AG04450 (cell line): ENCODE results near the gene RFLNA. TPM values are rescaled to one million over a fixed set of nuclear protein-coding genes. Genes with fewer than 3 reads are reported as not detected.

ENCODE experiments used
- CTCF ChIA-PET: fragments of 300-600, 350-600 bp; formaldehyde crosslinking; extraction: SDS; loops from one replicate; lab custom pipeline; 2022; ENCODE audit warnings: antibody characterized with exemption, inconsistent platforms; lab: Charles Lee
- POLR2A ChIA-PET: fragments of 350-600 bp; formaldehyde crosslinking; extraction: SDS; loops from one replicate; lab custom pipeline; 2021; ENCODE audit warnings: antibody characterized with exemption, inconsistent platforms; lab: Yijun Ruan, JAX
- DNase-seq: peaks from one replicate; pipeline ENCODE4 v3.0.0-alpha.2; 2011; ENCODE audit warnings: low read depth, low spot score
- H3K27ac ChIP-seq: one replicate; pipeline ENCODE4 v1.5.1; 2012; ENCODE audit warnings: low read depth, low read length, control low read depth
- H3K27me3 ChIP-seq: one replicate; pipeline ENCODE4 v1.6.0; 2012; ENCODE audit warnings: low read length; ENCODE audit not compliant: control insufficient read depth, insufficient read depth
- H3K4me3 ChIP-seq: 2 replicates; pipeline ENCODE4 v1.5.1; 2011; ENCODE audit warnings: mild to moderate bottlenecking, low read depth, low read length, control low read depth
- H3K9me3 ChIP-seq: 2 replicates; pipeline ENCODE4 v1.5.1; 2012; ENCODE audit warnings: low read length; ENCODE audit not compliant: control insufficient read depth, insufficient read depth
- CTCF ChIP-seq: IDR thresholded peaks from 2 replicates; pipeline ENCODE4 v1.5.1; 2011; ENCODE audit warnings: low read depth, low read length, control low read depth, inconsistent platforms
- polyA plus RNA-seq: library from polyadenylated mRNA; depleted of rRNA; stranded (reverse); fragments of >200 nt; gene quantifications from 2 replicates; pipeline ENCODE4 v1.2.3, GENCODE V29; 2011

RFLNA gene
- polyA plus RNA-seq, 1 experiment, result not detected

- ChIA-PET CTCF (no interaction called here), POLR2A (no interaction called here)
- no peak for TF ChIP-seq CTCF
- H3K27me3 ChIP-seq, result peaks cover 72% of the 10 kb centered on the region
- no peak for DNase-seq
- peaks cover 11% of the 10 kb centered on the region for H3K9me3 ChIP-seq
- H3K27ac ChIP-seq, result no peak overlapping the region
- H3K4me3 ChIP-seq, result no peak overlapping the region
These were observed 12.6 kb upstream of the RFLNA start for GRCh38 chr12:124282287-124282686.

DNA sequence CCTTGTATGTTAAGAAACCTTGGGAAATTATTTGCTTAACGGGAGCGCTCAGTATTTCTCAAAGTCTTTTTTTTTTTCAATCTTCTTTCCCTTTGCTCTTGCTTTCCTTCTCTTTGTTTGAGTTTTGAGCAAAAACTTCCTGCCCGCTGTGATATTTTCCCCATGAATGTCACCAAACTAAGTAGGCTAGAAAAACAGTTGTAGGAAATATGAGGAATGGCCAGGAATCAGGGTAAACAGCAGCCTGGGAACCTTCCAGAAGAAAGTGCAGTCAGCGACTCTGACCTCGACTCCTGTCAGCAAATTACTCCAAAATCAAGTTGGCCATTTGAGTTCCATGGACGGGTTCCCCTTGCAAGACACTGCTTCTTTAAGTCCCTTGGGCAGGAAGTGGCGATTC is 11.6 kb upstream of the RFLNA start:
- CTCF ChIA-PET, result no interaction called here
- Histone ChIP-seq H3K27ac (no peak overlapping the region), H3K9me3 (peaks cover 17% of the 10 kb centered on the region), H3K27me3 (peaks cover 75% of the 10 kb centered on the region), H3K4me3 (no peak overlapping the region)
- POLR2A ChIA-PET, result no interaction called here
- no peak for DNase-seq
- TF ChIP-seq CTCF, result no peak

DNA sequence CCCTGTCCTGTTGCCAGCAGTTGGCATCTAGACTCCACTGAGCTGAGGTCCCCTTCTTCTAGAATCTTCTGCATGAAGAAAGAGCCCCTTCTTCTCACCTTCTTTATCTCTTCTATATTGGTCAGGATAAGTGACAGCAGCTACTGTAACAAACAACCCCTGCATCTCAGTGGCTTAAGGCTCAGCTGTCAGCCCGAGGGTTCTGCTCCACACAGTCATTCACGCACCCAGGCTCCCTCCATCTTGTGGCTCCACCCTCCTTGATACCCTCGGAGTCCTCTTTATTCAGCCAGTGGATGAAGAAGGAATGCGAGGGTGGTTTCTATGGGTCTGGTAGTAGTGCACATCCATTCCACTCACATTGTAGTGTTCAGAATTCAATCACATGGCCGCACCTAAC is 10.5 kb upstream of the RFLNA start:
- CTCF ChIA-PET, result no interaction called here

DNA sequence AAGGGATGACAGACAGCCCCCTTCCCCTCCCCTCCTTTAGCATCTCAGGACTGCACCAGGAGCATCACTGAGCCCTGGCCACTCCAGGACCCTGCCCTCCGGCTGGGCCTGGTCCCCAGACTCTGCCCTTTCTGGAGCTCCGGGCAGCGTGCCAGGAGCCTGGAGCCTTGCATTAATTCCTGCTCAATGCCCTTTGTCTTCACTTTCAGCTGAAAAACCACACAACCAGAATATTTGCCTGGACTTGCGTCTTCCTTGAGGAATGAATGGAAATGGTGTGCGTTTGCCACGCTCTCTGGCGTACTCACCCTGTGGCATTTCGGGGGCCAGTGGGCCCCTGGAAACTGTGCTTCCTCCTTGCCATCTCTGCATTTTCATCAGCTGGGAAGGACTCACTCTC is 8.5 kb upstream of the RFLNA start:
- H3K27me3 ChIP-seq, result peaks cover 58% of the 10 kb centered on the region
- no peak for TF ChIP-seq CTCF
- ChIA-PET CTCF (no interaction called here), POLR2A (no interaction called here)
- no peak for DNase-seq
- no peak overlapping the region for H3K4me3 ChIP-seq
- H3K9me3 ChIP-seq, result peaks cover 17% of the 10 kb centered on the region
- no peak overlapping the region for H3K27ac ChIP-seq

More for the DNA sequence above, 10.5 kb upstream of the RFLNA start:
- Histone ChIP-seq H3K27ac (no peak overlapping the region), H3K27me3 (peaks cover 75% of the 10 kb centered on the region), H3K9me3 (peaks cover 17% of the 10 kb centered on the region), H3K4me3 (no peak overlapping the region)
- DNase-seq, result no peak
- TF ChIP-seq CTCF, result no peak
- POLR2A ChIA-PET, result no interaction called here

GRCh38 chr12:124286971-124287370 is 7.9 kb upstream of the RFLNA start:
- CTCF ChIA-PET, result no interaction called here
- no peak overlapping the region for H3K4me3 ChIP-seq
- TF ChIP-seq CTCF, result no peak
- H3K27ac ChIP-seq, result no peak overlapping the region
- peaks cover 54% of the 10 kb centered on the region for H3K27me3 ChIP-seq
- POLR2A ChIA-PET, result no interaction called here
- H3K9me3 ChIP-seq, result peaks cover 17% of the 10 kb centered on the region
- no peak for DNase-seq
